ENCODE measurements around the gene ENTPD2.

ENTPD2 gene

DNA sequence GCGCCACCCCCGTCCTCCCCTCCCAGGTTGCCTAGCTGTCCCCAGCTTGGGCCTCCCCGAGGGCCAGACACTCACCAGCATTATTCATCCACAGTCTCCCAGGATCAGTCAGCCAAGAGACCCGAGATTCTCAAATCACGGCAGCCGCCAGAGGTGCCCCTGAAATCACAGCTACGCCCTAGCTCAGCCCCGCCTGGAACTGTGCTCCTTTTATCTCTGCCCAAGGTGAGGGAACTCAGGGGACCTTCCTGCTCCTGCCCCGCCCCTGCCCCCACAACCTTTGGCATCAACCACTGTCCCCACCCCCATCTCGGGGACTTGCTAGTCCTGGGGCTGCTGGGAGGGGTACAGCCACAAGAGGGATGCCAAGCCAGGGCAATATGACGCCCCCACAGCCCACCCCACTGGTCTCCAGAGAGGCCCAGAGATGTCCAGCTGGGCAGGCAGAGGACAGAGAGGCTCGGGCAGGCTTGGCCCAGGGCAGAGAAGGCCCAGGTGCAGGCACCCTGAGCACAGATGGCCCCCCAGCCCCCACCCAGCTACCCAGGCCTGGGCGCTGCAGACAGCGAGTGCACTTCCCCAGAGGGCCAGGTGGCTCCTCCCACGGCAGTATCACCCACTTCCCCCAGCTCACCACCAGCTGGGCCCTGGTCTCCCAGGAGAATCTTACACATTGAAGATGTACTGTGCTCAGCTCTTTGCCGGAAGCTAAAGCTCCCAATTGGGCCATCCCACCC lies 21.8 kb downstream of the ENTPD2 start, which contains the start of gene FUT7:
Gene FUT7, minus strand, starts transcription at position 185 of the 737 bp plus-strand sequence. Its CDS starts 97 bp downstream, at position 88.
- no peak for DNase-seq (ENCODE audit: low read depth in 2 of 3, low spot score in 1 of 3)

GRCh38 chr9:137030538-137031527 lies 23.0 kb downstream of the ENTPD2 start:
- DNase-seq (ENCODE audit: low read depth in 2 of 3, low spot score in 1 of 3) = peak; percentile 30 to 42 (median 30)

DNA sequence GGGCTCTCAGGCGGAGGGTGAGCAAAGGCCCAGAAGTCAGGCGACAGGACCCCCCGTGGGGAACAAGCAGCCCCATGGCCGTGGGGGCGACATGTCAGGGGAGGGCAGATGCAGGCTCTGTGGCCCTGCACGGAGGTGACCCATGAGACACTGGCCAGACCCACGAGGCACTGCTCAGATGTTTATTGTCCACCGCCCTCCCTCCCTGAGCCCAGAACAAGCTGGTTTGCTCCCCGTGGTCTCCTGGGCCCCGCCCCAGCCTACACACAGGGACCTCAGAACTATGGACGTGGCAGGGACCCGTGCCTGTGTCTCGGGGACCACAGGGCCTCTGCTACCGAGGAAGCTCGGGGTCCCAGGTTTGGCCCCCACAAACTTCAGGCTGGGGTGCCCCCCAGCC lies 23.9 kb downstream of the ENTPD2 start:
- no peak for DNase-seq (ENCODE audit: low read depth in 2 of 3, low spot score in 1 of 3)

- DNase-seq (ENCODE audit: low read depth in 2 of 3, low spot score in 1 of 3) = peak; percentile 42 to 84 (median 72)
Measured at GRCh38 chr9:137029058-137029936, 24.6 kb downstream of the ENTPD2 start.

- peak; percentile 41 to 61 (median 51) for DNase-seq (ENCODE audit: low read depth in 2 of 3, low spot score in 1 of 3)
Measured at GRCh38 chr9:137028263-137029057, 25.4 kb downstream of the ENTPD2 start.

- no peak for DNase-seq (ENCODE audit: low read depth in 2 of 3, low spot score in 1 of 3)
Measured at GRCh38 chr9:137027369-137028262, 26.2 kb downstream of the ENTPD2 start, which contains the start of gene ABCA2. Gene ABCA2, minus strand, starts transcription at chr9:137028237. Its CDS starts 97 bp downstream, at chr9:137028140.

GRCh38 chr9:137026828-137027227 lies 27.0 kb downstream of the ENTPD2 start:
- DNase-seq (ENCODE audit: low read depth in 2 of 3, low spot score in 1 of 3) = no peak

- DNase-seq (ENCODE audit: low read depth in 2 of 3, low spot score in 1 of 3) = no peak
Measured at GRCh38 chr9:137026384-137026783, 27.5 kb downstream of the ENTPD2 start.

GRCh38 chr9:137025517-137025966 lies 28.3 kb downstream of the ENTPD2 start:
- no peak for DNase-seq (ENCODE audit: low read depth in 2 of 3, low spot score in 1 of 3)

GRCh38 chr9:137023583-137023991 lies 30.3 kb downstream of the ENTPD2 start:
- DNase-seq (ENCODE audit: low read depth in 2 of 3, low spot score in 1 of 3) = no peak

DNA sequence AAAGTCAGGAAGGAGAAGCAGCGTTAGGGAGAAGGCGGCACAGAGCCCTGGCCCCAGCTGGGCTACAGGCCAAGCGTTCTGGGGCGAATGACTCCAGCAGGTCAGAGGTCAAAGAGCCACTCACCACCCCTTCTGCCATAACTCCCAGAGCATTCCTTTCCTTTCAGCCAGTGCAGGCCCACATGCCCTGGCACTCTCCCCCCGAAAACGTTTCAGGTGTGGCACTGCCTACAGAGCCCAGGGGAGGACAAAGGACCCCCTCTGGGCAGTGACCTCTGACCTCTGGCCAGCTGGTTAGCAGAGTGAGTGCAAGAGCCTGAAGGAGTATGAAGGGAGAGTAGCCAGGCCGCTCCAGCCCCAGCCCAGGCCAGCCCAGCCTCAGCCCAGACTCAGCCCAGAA lies 30.7 kb downstream of the ENTPD2 start:
- DNase-seq (ENCODE audit: low read depth in 2 of 3, low spot score in 1 of 3) = no peak

DNA sequence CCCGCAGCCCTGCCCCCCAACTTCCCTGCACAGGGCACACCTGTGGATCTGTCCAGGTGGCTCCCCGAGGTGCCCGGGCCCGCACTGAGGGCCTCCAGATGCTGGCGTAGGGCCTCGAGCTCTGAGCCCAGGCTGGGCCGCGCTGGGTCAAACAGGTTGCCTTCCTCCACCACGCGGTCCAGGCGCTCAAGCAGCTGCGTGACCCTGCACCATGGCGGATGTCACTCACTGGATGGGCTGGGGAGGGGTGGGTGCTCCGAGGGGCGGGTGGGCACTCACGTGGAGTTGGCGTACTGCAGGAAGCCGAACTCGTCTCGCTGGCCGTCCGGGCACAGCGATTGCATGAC lies 31.2 kb downstream of the ENTPD2 start:
- no peak for DNase-seq (ENCODE audit: low read depth in 2 of 3, low spot score in 1 of 3)

DNA sequence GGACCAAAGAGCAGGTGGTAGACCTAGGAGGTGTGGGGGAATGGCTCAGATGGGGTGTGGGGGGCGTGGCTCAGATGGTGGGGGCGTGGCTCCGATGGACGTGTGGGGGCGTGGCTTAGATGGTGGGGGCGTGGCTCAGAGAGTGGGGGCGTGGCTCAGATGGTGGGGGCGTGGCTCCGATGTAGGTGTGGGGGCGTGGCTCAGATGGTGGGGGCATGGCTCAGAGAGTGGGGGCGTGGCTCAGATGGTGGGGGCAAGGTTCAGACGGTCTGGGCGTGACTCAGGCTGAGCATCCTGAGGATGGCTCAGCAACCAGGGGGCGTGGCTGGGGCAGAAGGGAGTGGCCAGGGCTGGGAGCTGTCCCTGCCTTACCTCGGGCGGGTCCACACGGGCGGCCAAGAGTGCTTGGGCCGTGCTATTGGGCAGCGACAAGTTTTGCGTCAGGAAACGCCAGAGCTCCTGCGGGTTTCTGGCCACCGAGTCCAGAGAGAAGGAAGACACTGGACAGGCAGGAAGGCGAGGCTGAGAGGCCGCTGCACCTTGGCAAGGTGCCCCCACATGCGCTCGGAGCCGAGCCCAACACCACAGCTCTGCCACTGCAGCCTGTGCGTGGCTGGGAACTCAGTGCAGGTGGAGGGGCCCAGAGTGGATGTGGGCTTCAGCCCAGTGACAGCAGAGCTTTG lies 31.7 kb downstream of the ENTPD2 start:
- DNase-seq (ENCODE audit: low read depth in 2 of 3, low spot score in 1 of 3) = peak; percentile 67 to 74 (median 71)

DNA sequence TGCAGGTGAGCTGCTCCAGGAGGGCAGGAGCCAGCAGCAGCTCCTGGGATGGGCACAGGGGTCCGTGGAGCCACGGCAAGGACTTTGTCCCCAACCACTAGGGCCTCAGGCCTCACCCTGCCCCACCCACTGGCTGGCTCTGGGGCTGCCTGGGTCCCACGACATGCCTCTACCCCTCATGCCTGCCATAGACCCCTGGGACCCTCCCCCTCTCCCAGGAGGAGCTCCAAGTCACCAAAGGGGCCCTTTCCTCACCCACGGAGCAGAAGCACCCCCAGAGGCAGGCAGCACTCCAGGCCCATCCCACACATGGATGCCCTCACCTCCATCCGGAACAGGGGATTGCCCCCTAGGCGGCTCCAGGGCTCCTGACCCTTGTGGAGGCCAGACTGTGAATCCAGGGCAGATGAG lies 32.3 kb downstream of the ENTPD2 start:
- DNase-seq (ENCODE audit: low read depth in 2 of 3, low spot score in 1 of 3) = no peak

- no peak for DNase-seq (ENCODE audit: low read depth in 2 of 3, low spot score in 1 of 3)
Measured at GRCh38 chr9:137020771-137021567, 32.9 kb downstream of the ENTPD2 start.

GRCh38 chr9:137019891-137020683 lies 33.8 kb downstream of the ENTPD2 start:
- no peak for DNase-seq (ENCODE audit: low read depth in 2 of 3, low spot score in 1 of 3)

All from stimulated activated CD4-positive, alpha-beta T cell treated with anti-CD3 and anti-CD28 coated beads, Interleukin-12 subunit alpha, Interleukin-12 subunit beta, amount 100 ng/mL, for 48 hours (primary cell).